Gastroesophageal sphincter (tissue), 4 donors: ENCODE data around the gene RIPOR2. TPM values are rescaled to one million over a fixed set of nuclear protein-coding genes. Genes with fewer than 3 reads are reported as not detected.
"Not testable (repeated sequence)": the region's sequence is repeated elsewhere in the genome, so short reads cannot be mapped to it uniquely, and the experiment has no call there.

Source experiments
- ATAC-seq: fragments of 150-250 bp; one replicate; pipeline ENCODE4 v1.9.1; 2016; ENCODE audit warnings: mild to moderate bottlenecking, moderate library complexity
- H3K27ac ChIP-seq, 4 donors: fragments of 200-600 bp; sonication (generic) in 3 of 4; 1 replicate in 3 of 4; 2 replicates in 1 of 4; pipeline ENCODE4 v1.5.1; 2016 to 2019
- H3K27me3 ChIP-seq: fragments of 200-600 bp; sonication (generic); one replicate; pipeline ENCODE4 v1.5.1; 2019
- H3K36me3 ChIP-seq, 2 donors: fragments of 200-600 bp; sonication (generic); one replicate each; pipeline ENCODE4 v1.5.1; 2019; ENCODE audit warnings: control low read depth in 1 of 2
- H3K4me1 ChIP-seq, 3 donors: fragments of 200-600 bp; sonication (generic); 1 replicate in 2 of 3; 2 replicates in 1 of 3; pipeline ENCODE4 v1.5.1; 2016 to 2019; ENCODE audit warnings: control low read depth in 2 of 3
- H3K4me3 ChIP-seq, 2 donors: fragments of 200-600 bp; sonication (generic); one replicate each; pipeline ENCODE4 v1.5.1; 2019; ENCODE audit warnings: mild to moderate bottlenecking in 1 of 2, moderate library complexity in 1 of 2
- H3K9me3 ChIP-seq, 3 donors: fragments of 200-600 bp; sonication (generic); one replicate each; pipeline ENCODE4 v1.5.1; 2017 to 2019; ENCODE audit warnings: control low read depth in 2 of 3
- EP300 ChIP-seq: sonication (generic); formaldehyde crosslinking; IDR thresholded peaks from one replicate; pipeline ENCODE4 v1.6.1; 2017; ENCODE audit warnings: antibody characterized with exemption, mild to moderate bottlenecking
- POLR2A ChIP-seq, 2 donors: fragments of 450-650 bp; IDR thresholded peaks; one replicate each; pipeline ENCODE4 v1.6.1; 2017; ENCODE audit warnings: antibody characterized with exemption in 2 of 2, mild to moderate bottlenecking in 2 of 2, moderate library complexity in 1 of 2
- POLR2AphosphoS5 ChIP-seq: sonication (generic); formaldehyde crosslinking; IDR thresholded peaks from one replicate; pipeline ENCODE4 v1.6.1; 2017; ENCODE audit warnings: antibody characterized with exemption
- WGBS, 2 donors: methylation state at CpG; one replicate each; pipeline ENCODE4 v1.1.5; 2018; ENCODE audit warnings: low coverage in 1 of 2; 5-methylcytosine and 5-hydroxymethylcytosine counted together
- total RNA-seq, 4 donors: library from RNA; depleted of rRNA; stranded (reverse); fragments of >200 nt; gene quantifications; one replicate each; pipeline ENCODE4 v1.1.0, GENCODE V29; 2016
- TF ChIP-seq, protein P1 (sequence below), 4 experiments: fragments of 200-600 bp in 2 of 4; fragments of 450-650 bp in 2 of 4; sonication (generic) in 1 of 4; IDR thresholded peaks; one replicate each; pipeline ENCODE4 v1.5.1; 2017 to 2019; ENCODE audit warnings: antibody characterized with exemption in 4 of 4, mild to moderate bottlenecking in 2 of 4, moderate library complexity in 2 of 4

Gene RIPOR2
- total RNA-seq, 4 donors from 2014 or later = 1.7 to 14.9 (median 4.2) TPM

DNA sequence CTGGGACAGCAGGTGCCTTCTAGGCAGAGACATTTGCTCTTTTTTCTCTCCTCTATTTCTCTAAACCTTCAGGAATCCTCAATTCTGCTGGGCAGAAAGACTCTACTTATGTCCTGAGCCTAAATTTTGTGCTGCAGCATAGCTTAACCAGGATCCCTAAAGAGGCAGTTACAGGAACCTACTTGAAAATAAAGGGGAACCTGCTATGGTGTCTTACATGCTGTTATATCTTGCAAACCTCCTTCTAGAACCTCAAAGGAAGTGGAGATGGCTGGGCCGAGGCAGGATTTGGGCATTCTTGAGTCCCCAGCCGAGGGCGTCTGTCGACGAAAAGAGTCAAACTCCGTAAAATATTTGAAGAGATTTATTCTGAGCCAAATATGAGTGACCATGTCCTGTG, 178.1 kb downstream of the RIPOR2 start:
- no peaks in the 10 kb centered on the region for H3K4me1 ChIP-seq
- TF ChIP-seq EP300 (no peak), POLR2AphosphoS5 (no peak)
- H3K36me3 ChIP-seq = no peaks in the 10 kb centered on the region
- 94 to 98% methylated on average over 6 of the region's 6 CpGs for WGBS, 2 donors
- ATAC-seq = no peak
- H3K27me3 ChIP-seq = no peaks in the 10 kb centered on the region
- H3K9me3 ChIP-seq = no peaks in the 10 kb centered on the region
- H3K4me3 ChIP-seq = no peak overlapping the region
- no peak overlapping the region for H3K27ac ChIP-seq

- H3K27ac ChIP-seq = no peak overlapping the region
- no peak overlapping the region for H3K4me3 ChIP-seq
- no peak for ATAC-seq
- H3K9me3 ChIP-seq = no peaks in the 10 kb centered on the region
- no peak for TF ChIP-seq POLR2A (IDR thresholded peaks at IDR 0.05)
- no peak for TF ChIP-seq EP300
- TF ChIP-seq, protein P1, sequence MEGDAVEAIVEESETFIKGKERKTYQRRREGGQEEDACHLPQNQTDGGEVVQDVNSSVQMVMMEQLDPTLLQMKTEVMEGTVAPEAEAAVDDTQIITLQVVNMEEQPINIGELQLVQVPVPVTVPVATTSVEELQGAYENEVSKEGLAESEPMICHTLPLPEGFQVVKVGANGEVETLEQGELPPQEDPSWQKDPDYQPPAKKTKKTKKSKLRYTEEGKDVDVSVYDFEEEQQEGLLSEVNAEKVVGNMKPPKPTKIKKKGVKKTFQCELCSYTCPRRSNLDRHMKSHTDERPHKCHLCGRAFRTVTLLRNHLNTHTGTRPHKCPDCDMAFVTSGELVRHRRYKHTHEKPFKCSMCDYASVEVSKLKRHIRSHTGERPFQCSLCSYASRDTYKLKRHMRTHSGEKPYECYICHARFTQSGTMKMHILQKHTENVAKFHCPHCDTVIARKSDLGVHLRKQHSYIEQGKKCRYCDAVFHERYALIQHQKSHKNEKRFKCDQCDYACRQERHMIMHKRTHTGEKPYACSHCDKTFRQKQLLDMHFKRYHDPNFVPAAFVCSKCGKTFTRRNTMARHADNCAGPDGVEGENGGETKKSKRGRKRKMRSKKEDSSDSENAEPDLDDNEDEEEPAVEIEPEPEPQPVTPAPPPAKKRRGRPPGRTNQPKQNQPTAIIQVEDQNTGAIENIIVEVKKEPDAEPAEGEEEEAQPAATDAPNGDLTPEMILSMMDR (IDR thresholded peaks at IDR 0.05) = no peak
- TF ChIP-seq POLR2AphosphoS5 = no peak
- H3K36me3 ChIP-seq = no peaks in the 10 kb centered on the region
- peaks cover 3% of the 10 kb centered on the region for H3K27me3 ChIP-seq
- H3K4me1 ChIP-seq = no peaks in the 10 kb centered on the region
Observed at GRCh38 chr6:24755279-24755678, 180.5 kb downstream of the RIPOR2 start.

DNA sequence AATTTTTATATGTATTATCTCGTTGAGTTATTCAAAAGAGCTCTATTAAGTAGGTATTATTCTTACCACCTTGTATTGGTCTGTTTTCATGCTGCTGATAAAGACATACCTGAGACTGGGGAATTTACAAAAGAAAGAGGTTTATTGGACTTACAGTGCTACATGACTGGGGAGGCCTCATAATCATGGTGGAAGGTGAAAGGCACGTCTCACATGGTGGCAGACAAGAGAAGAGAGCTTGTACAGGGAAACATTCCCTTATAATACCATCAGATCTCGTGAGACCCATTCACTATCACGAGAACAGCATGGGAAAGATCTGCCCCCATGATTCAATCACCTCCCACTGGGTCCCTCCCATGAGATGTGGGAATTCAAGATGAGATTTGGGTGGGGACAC, 181.4 kb downstream of the RIPOR2 start:
- WGBS, 2 donors = 87% methylated on average over 4 of the region's 4 CpGs; no CpG with 5 or more reads in 1 of the 2 donors
- not testable (repeated sequence) for H3K4me3 ChIP-seq, H3K36me3 ChIP-seq

More for the DNA sequence above, 181.4 kb downstream of the RIPOR2 start:
- H3K9me3 ChIP-seq, H3K4me1 ChIP-seq, ATAC-seq, H3K27me3 ChIP-seq, H3K27ac ChIP-seq: not testable (repeated sequence)

Other genes with a start within 250 kb of the RIPOR2 start
- gene C6orf62, start 216.8 kb downstream of the RIPOR2 start, total RNA-seq = 10 to 100 TPM; 32.8 to 65.8 (median 45.2) TPM
- 1 to 10 TPM; 2.7 to 9.7 (median 4.0) TPM for gene GMNN, start 161.0 kb downstream of the RIPOR2 start, total RNA-seq
- under 1 TPM in 1 of 4 donors, not detected in 3; 0.54 TPM for gene ARMH2, start 137.0 kb downstream of the RIPOR2 start, total RNA-seq